Natural killer cell (primary cell): Measurements from ENCODE around the gene TBCEL. TPM values are rescaled to one million over a fixed set of nuclear protein-coding genes. Genes with fewer than 3 reads are reported as not detected.

Source experiments
- ATAC-seq, 3 donors: fragments of 150-1000 bp in 2 of 3; fragments of 200-7000 bp in 1 of 3; cut with Tn5 transposase; 1 replicate in 1 of 3; 2 replicates in 2 of 3; pipeline ENCODE4 v1.10.0; 2021; ENCODE audit warnings: mild to moderate bottlenecking in 2 of 3, moderate library complexity in 2 of 3
- DNase-seq, 2 donors: peaks; one replicate each; pipeline versions ENCODE4 v3.0.0 to v3.0.0-alpha.2; 2013 to 2021; ENCODE audit warnings: mixed read lengths in 1 of 2
- H3K27ac ChIP-seq: one replicate; pipeline ENCODE4 v1.5.1; 2013; ENCODE audit warnings: mild to moderate bottlenecking, low read length
- H3K27me3 ChIP-seq: one replicate; pipeline ENCODE4 v1.6.1; 2013; ENCODE audit warnings: low read length; ENCODE audit not compliant: control insufficient read depth, insufficient read depth
- H3K36me3 ChIP-seq: one replicate; pipeline ENCODE4 v1.6.1; 2013; ENCODE audit warnings: low read length; ENCODE audit not compliant: control insufficient read depth, insufficient read depth
- H3K4me1 ChIP-seq: one replicate; pipeline ENCODE4 v1.6.1; 2013; ENCODE audit warnings: low read length; ENCODE audit not compliant: control insufficient read depth, insufficient read depth
- H3K4me3 ChIP-seq: one replicate; pipeline ENCODE4 v1.5.1; 2013; ENCODE audit warnings: low read length
- H3K9me3 ChIP-seq: one replicate; pipeline ENCODE4 v1.6.1; 2013; ENCODE audit warnings: low read length; ENCODE audit not compliant: control insufficient read depth, insufficient read depth
- H3K27ac Mint-ChIP-seq, 2 donors: one replicate each; pipeline ENCODE4 v1.8.0; 2022; ENCODE audit warnings: mild to moderate bottlenecking in 2 of 2, mixed read lengths in 2 of 2, moderate library complexity in 1 of 2
- H3K27me3 Mint-ChIP-seq, 2 donors: one replicate each; pipeline ENCODE4 v1.8.0; 2022; ENCODE audit warnings: low read depth in 2 of 2, mixed read lengths in 2 of 2
- H3K36me3 Mint-ChIP-seq: one replicate; pipeline ENCODE4 v1.8.0; 2022; ENCODE audit warnings: mixed read lengths
- H3K4me1 Mint-ChIP-seq, 2 donors: one replicate each; pipeline ENCODE4 v1.8.0; 2022; ENCODE audit warnings: mixed read lengths in 2 of 2
- H3K4me3 Mint-ChIP-seq: one replicate; pipeline ENCODE4 v1.8.0; 2022; ENCODE audit warnings: mild to moderate bottlenecking, moderate library complexity, mixed read lengths
- H3K9me3 Mint-ChIP-seq, 2 donors: one replicate each; pipeline ENCODE4 v1.8.0; 2022; ENCODE audit warnings: mixed read lengths in 2 of 2
- WGBS: methylation state at CpG from one replicate; pipeline ENCODE4 v1.1.7; 2013; ENCODE audit warnings: missing lambda C conversion rate; ENCODE audit not compliant: insufficient coverage; 5-methylcytosine and 5-hydroxymethylcytosine counted together
- intact Hi-C: fragments of 100-400 bp; cut with micrococcal nuclease; formaldehyde crosslinking; loops from one replicate; pipeline ENCODE4 v1.14.2; 2022
- total RNA-seq, 4 donors: library from RNA; stranded (reverse); fragments of 120-200 nt in 1 of 4; gene quantifications; one replicate each; pipeline versions ENCODE4 v1.2.3 to v1.2.4, GENCODE V29; 2013 to 2022
- TF ChIP-seq, protein P1 (sequence below): fragments of 200-600 bp; IDR thresholded peaks from one replicate; pipeline ENCODE4 v1.8.0; 2022; ENCODE audit warnings: antibody characterized with exemption

Gene TBCEL
- total RNA-seq, 3 donors from 2014 or later (not counting 1 experiment from before 2014, with no cell fraction given): 34.0 to 40.2 (median 37.9) TPM

GRCh38 chr11:121068787-121069186 is 44.9 kb downstream of the TBCEL start:
- peaks cover 0 to 5% of the 10 kb centered on the region in 2 donors for H3K4me1 Mint-ChIP-seq
- no peak overlapping the region for H3K27ac ChIP-seq
- no peak overlapping the region for H3K27ac Mint-ChIP-seq
- no peak overlapping the region for H3K4me3 Mint-ChIP-seq
- no peaks in the 10 kb centered on the region for H3K4me1 ChIP-seq
- H3K9me3 ChIP-seq: no peaks in the 10 kb centered on the region
- peaks cover 14% of the 10 kb centered on the region for H3K36me3 ChIP-seq
- peaks cover 8% of the 10 kb centered on the region for H3K36me3 Mint-ChIP-seq
- DNase-seq (no peak), ATAC-seq (no peak)
- H3K9me3 Mint-ChIP-seq: no peaks in the 10 kb centered on the region
- no peaks in the 10 kb centered on the region for H3K27me3 ChIP-seq
- H3K4me3 ChIP-seq: no peak overlapping the region
- TF ChIP-seq, protein P1, sequence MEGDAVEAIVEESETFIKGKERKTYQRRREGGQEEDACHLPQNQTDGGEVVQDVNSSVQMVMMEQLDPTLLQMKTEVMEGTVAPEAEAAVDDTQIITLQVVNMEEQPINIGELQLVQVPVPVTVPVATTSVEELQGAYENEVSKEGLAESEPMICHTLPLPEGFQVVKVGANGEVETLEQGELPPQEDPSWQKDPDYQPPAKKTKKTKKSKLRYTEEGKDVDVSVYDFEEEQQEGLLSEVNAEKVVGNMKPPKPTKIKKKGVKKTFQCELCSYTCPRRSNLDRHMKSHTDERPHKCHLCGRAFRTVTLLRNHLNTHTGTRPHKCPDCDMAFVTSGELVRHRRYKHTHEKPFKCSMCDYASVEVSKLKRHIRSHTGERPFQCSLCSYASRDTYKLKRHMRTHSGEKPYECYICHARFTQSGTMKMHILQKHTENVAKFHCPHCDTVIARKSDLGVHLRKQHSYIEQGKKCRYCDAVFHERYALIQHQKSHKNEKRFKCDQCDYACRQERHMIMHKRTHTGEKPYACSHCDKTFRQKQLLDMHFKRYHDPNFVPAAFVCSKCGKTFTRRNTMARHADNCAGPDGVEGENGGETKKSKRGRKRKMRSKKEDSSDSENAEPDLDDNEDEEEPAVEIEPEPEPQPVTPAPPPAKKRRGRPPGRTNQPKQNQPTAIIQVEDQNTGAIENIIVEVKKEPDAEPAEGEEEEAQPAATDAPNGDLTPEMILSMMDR: no peak
- H3K27me3 Mint-ChIP-seq: no peaks in the 10 kb centered on the region
- WGBS: 96% methylated on average over 6 of the region's 6 CpGs
- intact Hi-C loops: no loop called here

GRCh38 chr11:121070951-121071845 is 47.3 kb downstream of the TBCEL start:
- DNase-seq (no peak), ATAC-seq (no peak)
- TF ChIP-seq, protein P1: no peak
- no peak overlapping the region for H3K27ac Mint-ChIP-seq
- peaks cover 0 to 5% of the 10 kb centered on the region in 2 donors for H3K4me1 Mint-ChIP-seq
- no peaks in the 10 kb centered on the region for H3K27me3 Mint-ChIP-seq
- H3K9me3 Mint-ChIP-seq: no peaks in the 10 kb centered on the region
- H3K4me3 Mint-ChIP-seq: no peak overlapping the region
- no peaks in the 10 kb centered on the region for H3K36me3 Mint-ChIP-seq
- Histone ChIP-seq H3K4me1 (no peaks in the 10 kb centered on the region), H3K27ac (no peak overlapping the region), H3K4me3 (no peak overlapping the region), H3K9me3 (no peaks in the 10 kb centered on the region), H3K27me3 (no peaks in the 10 kb centered on the region), H3K36me3 (peaks cover 14% of the 10 kb centered on the region)
- 52% methylated on average over 2 of the region's 2 CpGs for WGBS
- intact Hi-C loops: no loop called here

DNA sequence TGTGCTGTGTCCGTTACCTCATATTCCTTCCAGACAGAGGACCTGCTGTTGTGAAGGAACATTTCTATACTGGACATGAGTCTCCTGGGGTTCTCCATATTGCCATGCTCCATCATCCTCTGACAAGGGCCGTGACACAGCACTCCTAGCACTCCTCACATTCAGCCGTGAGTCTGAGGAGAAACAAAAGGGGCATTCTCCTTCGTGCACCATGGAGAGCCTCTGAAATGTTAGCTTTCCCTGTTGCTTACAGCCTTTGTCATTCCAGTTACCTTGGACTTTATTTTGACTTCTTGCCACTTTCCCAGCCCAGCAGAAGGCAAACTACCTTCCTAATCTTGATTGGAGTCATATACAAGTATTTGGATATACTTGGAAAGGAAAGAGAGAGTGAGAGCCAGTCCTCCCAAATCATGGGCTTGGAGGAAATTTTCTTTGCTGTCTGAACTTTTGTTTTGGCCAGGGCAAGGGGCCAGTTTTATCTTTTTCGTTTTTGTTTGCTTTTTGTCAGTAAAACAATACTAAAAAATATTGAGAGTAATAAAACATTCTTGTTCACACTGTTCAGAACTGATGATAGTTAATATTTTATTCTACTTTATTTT is 48.0 kb downstream of the TBCEL start:
- Histone ChIP-seq H3K36me3 (peaks cover 13% of the 10 kb centered on the region), H3K27ac (no peak overlapping the region), H3K9me3 (no peaks in the 10 kb centered on the region), H3K4me1 (no peaks in the 10 kb centered on the region), H3K4me3 (no peak overlapping the region), H3K27me3 (no peaks in the 10 kb centered on the region)
- 97% methylated on average over 4 of the region's 5 CpGs for WGBS
- no peak overlapping the region for H3K4me3 Mint-ChIP-seq
- H3K27me3 Mint-ChIP-seq: no peaks in the 10 kb centered on the region
- peaks cover 0 to 5% of the 10 kb centered on the region in 2 donors for H3K4me1 Mint-ChIP-seq
- no peaks in the 10 kb centered on the region for H3K36me3 Mint-ChIP-seq
- TF ChIP-seq, protein P1: no peak
- no peaks in the 10 kb centered on the region for H3K9me3 Mint-ChIP-seq
- intact Hi-C loops: no loop called here
- DNase-seq (no peak), ATAC-seq (no peak)
- H3K27ac Mint-ChIP-seq: no peak overlapping the region
